A549 (cell line): Measurements from ENCODE around the gene LPCAT1.

Experiments
- CEBPB ChIP-seq, 2 experiments: fragments of >200 bp in 1 of 2; sonication (Bioruptor Twin) in 1 of 2; formaldehyde crosslinking in 1 of 2; IDR thresholded peaks; 2 replicates each; pipeline ENCODE4 v1.6.1; 2012 to 2016
- CHD2 ChIP-seq: fragments of 150-350 bp; IDR thresholded peaks from 2 replicates; pipeline ENCODE4 v1.6.1; 2014; ENCODE audit warnings: low read length; ENCODE audit not compliant: partially characterized antibody
- CHD4 ChIP-seq: fragments of 200-600 bp; sonication (generic); IDR thresholded peaks from 2 replicates; pipeline ENCODE4 v1.6.1; 2016; ENCODE audit warnings: antibody characterized with exemption, mild to moderate bottlenecking, borderline replicate concordance
- EP300 ChIP-seq, 2 experiments: fragments of >200 bp; sonication (Bioruptor Twin); formaldehyde crosslinking; IDR thresholded peaks; 2 replicates in 1 of 2; 3 replicates in 1 of 2; pipeline ENCODE4 v1.6.1; 2016 to 2017
- ESRRA ChIP-seq: fragments of 150-350 bp; IDR thresholded peaks from 2 replicates; pipeline ENCODE4 v1.6.1; 2014; ENCODE audit warnings: mild to moderate bottlenecking, low read length, borderline replicate concordance
- FOSL2 ChIP-seq, 2 experiments: fragments of 450-650 bp in 1 of 2; fragments of >200 bp in 1 of 2; sonication (Bioruptor Twin) in 1 of 2; formaldehyde crosslinking; IDR thresholded peaks; 2 replicates each; pipeline versions ENCODE4 v1.5.0 to v1.6.1; 2016 to 2020; ENCODE audit warnings: mild to moderate bottlenecking in 1 of 2, moderate library complexity in 1 of 2
- KDM1A ChIP-seq: fragments of 200-600 bp; sonication (generic); IDR thresholded peaks from 2 replicates; pipeline ENCODE4 v1.6.1; 2016; ENCODE audit warnings: low read depth, mild to moderate bottlenecking
- POLR2A ChIP-seq: IDR thresholded peaks from 2 replicates; pipeline ENCODE4 v1.6.1; 2012; ENCODE audit warnings: mild to moderate bottlenecking, low read length
- SREBF2 ChIP-seq: fragments of 450-650 bp; IDR thresholded peaks from 2 replicates; pipeline ENCODE4 v1.6.1; 2014; ENCODE audit warnings: mild to moderate bottlenecking, moderate library complexity
- TF ChIP-seq, protein P1 (sequence below): fragments of >200 bp; sonication (Bioruptor Twin); formaldehyde crosslinking; IDR thresholded peaks from 3 replicates; pipeline ENCODE4 v1.5.1; 2016
- TF ChIP-seq, protein P2 (sequence below): fragments of 200-600 bp; sonication (generic); IDR thresholded peaks from 2 replicates; pipeline ENCODE4 v1.6.1; 2016; ENCODE audit warnings: antibody characterized with exemption, mild to moderate bottlenecking, moderate library complexity
- TF ChIP-seq, protein P3 (sequence below): fragments of 450-650 bp; IDR thresholded peaks from 2 replicates; pipeline ENCODE4 v1.6.1; 2014; ENCODE audit warnings: antibody characterized with exemption
- TF ChIP-seq, protein P4 (sequence below): IDR thresholded peaks from 2 replicates; pipeline ENCODE4 v1.6.1; 2012

DNA sequence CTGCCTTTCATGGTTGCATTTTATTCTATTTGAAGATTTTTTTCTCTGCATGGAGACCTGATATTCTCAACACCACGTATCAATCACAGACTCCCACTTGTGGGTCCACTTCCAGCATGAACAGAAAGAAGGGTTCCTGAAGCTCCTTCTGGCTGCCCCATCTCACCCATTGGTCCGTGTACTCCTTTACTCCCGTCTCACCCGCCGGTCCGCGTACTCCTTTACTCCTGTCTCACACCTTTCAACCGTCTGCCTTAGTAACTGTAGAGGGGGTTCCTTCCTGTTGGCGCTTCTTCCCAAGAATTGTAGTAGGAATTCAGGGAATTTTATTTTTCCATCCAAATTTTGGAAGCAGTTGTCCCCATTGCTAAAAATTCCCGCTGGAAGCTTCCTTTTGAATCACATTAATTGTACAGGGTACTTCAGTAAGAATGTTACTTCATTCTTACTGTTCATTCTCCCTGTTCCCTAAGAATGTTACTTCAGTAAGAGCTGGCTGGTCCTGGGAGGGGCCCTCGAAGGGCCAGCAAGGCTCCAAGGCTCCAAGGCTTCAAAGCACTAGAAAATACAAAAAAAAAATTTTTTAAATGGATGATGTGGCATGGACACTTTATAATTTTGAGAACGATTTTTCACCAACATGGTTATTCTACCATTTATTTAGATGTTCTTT is 3.9 kb upstream of the LPCAT1 start:
- TF ChIP-seq, protein P1, sequence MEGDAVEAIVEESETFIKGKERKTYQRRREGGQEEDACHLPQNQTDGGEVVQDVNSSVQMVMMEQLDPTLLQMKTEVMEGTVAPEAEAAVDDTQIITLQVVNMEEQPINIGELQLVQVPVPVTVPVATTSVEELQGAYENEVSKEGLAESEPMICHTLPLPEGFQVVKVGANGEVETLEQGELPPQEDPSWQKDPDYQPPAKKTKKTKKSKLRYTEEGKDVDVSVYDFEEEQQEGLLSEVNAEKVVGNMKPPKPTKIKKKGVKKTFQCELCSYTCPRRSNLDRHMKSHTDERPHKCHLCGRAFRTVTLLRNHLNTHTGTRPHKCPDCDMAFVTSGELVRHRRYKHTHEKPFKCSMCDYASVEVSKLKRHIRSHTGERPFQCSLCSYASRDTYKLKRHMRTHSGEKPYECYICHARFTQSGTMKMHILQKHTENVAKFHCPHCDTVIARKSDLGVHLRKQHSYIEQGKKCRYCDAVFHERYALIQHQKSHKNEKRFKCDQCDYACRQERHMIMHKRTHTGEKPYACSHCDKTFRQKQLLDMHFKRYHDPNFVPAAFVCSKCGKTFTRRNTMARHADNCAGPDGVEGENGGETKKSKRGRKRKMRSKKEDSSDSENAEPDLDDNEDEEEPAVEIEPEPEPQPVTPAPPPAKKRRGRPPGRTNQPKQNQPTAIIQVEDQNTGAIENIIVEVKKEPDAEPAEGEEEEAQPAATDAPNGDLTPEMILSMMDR = no peak
- TF ChIP-seq SREBF2 = no peak
- TF ChIP-seq CHD4 = no peak
- no peak for TF ChIP-seq POLR2A
- TF ChIP-seq, protein P2, sequence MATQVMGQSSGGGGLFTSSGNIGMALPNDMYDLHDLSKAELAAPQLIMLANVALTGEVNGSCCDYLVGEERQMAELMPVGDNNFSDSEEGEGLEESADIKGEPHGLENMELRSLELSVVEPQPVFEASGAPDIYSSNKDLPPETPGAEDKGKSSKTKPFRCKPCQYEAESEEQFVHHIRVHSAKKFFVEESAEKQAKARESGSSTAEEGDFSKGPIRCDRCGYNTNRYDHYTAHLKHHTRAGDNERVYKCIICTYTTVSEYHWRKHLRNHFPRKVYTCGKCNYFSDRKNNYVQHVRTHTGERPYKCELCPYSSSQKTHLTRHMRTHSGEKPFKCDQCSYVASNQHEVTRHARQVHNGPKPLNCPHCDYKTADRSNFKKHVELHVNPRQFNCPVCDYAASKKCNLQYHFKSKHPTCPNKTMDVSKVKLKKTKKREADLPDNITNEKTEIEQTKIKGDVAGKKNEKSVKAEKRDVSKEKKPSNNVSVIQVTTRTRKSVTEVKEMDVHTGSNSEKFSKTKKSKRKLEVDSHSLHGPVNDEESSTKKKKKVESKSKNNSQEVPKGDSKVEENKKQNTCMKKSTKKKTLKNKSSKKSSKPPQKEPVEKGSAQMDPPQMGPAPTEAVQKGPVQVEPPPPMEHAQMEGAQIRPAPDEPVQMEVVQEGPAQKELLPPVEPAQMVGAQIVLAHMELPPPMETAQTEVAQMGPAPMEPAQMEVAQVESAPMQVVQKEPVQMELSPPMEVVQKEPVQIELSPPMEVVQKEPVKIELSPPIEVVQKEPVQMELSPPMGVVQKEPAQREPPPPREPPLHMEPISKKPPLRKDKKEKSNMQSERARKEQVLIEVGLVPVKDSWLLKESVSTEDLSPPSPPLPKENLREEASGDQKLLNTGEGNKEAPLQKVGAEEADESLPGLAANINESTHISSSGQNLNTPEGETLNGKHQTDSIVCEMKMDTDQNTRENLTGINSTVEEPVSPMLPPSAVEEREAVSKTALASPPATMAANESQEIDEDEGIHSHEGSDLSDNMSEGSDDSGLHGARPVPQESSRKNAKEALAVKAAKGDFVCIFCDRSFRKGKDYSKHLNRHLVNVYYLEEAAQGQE = no peak
- no peak for TF ChIP-seq FOSL2 (IDR thresholded peaks at IDR 0.05)
- no peak for TF ChIP-seq FOSL2 (CRISPR knock-in tag; IDR thresholded peaks at IDR 0.05)
- TF ChIP-seq, protein P3, sequence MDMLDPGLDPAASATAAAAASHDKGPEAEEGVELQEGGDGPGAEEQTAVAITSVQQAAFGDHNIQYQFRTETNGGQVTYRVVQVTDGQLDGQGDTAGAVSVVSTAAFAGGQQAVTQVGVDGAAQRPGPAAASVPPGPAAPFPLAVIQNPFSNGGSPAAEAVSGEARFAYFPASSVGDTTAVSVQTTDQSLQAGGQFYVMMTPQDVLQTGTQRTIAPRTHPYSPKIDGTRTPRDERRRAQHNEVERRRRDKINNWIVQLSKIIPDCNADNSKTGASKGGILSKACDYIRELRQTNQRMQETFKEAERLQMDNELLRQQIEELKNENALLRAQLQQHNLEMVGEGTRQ = no peak
- no peak for TF ChIP-seq CEBPB (IDR thresholded peaks at IDR 0.05)
- no peak for TF ChIP-seq CHD2
- TF ChIP-seq EP300 (IDR thresholded peaks at IDR 0.05) = no peak
- no peak for TF ChIP-seq KDM1A
- TF ChIP-seq ESRRA = no peak
- TF ChIP-seq, protein P4, sequence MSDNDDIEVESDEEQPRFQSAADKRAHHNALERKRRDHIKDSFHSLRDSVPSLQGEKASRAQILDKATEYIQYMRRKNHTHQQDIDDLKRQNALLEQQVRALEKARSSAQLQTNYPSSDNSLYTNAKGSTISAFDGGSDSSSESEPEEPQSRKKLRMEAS = no peak
